SH-SY5Y (cell line): ENCODE measurements around the gene PREP.

Experiments
- GATA2 ChIP-seq: IDR thresholded peaks from 2 replicates; pipeline ENCODE4 v1.6.1; 2011; ENCODE audit warnings: mild to moderate bottlenecking, low read depth, low read length
- GATA3 ChIP-seq: IDR thresholded peaks from 2 replicates; pipeline ENCODE4 v1.6.1; 2011; ENCODE audit warnings: low read depth, mild to moderate bottlenecking, low read length, moderate library complexity

DNA sequence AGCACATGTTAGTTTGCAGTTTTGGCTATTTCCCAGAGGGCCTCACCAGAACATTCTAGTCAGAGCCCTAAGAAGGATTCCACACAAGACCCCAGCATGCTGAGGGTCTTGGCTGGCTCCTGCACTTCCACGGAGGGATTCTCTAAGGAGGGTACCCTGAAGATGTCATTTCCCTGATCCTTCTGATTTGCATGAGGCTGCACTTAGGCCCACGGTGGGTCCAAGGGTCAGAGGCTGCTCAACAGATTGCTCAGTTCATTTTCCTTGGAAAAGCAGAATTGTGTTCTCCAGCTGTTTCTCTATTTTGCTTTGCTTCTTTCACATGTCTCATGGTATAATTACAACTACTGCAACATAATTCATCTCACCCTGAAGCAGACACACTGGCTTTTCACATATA lies 22.2 kb downstream of the PREP start:
- TF ChIP-seq GATA3 (no peak), GATA2 (no peak)
